Neural cell (in vitro differentiated cells): Measurements from ENCODE around the gene EFR3B. TPM values are rescaled to one million over a fixed set of nuclear protein-coding genes. Genes with fewer than 3 reads are reported as not detected.

Source experiments
- H2AFZ ChIP-seq: fragments of 200-600, 300-800 bp; sonication (generic), shearing (Covaris generic); 2 replicates; pipeline ENCODE4 v1.6.0; 2014; ENCODE audit warnings: low read depth, mild to moderate bottlenecking, antibody characterized with exemption, low read length, moderate library complexity
- H3F3A ChIP-seq: fragments of 200-600 bp; shearing (Covaris generic); 2 replicates; pipeline ENCODE4 v1.6.1; 2016; ENCODE audit warnings: mild to moderate bottlenecking, moderate library complexity, mixed read lengths, antibody characterized with exemption, low read length; ENCODE audit not compliant: insufficient read depth, poor library complexity, severe bottlenecking
- H3K27ac ChIP-seq: fragments of 200-600, 300-800 bp; sonication (generic), shearing (Covaris generic); 2 replicates; pipeline ENCODE4 v1.5.1; 2014; ENCODE audit warnings: mild to moderate bottlenecking, low read length, moderate library complexity
- H3K27me3 ChIP-seq: fragments of 300-800, 200-600 bp; sonication (generic), shearing (Covaris generic); 2 replicates; pipeline ENCODE4 v1.6.0; 2014; ENCODE audit warnings: mild to moderate bottlenecking, low read depth, low read length, moderate library complexity; ENCODE audit not compliant: insufficient read depth
- H3K36me3 ChIP-seq: fragments of 300-800, 200-600 bp; sonication (generic), shearing (Covaris generic); 2 replicates; pipeline ENCODE4 v1.5.1; 2014; ENCODE audit warnings: mild to moderate bottlenecking, antibody characterized with exemption, low read length, moderate library complexity; ENCODE audit not compliant: insufficient read depth
- H3K4me2 ChIP-seq: fragments of 300-800, 200-600 bp; sonication (generic), shearing (Covaris generic); 2 replicates; pipeline ENCODE4 v1.6.0; 2014; ENCODE audit warnings: mild to moderate bottlenecking, low read length
- H3K4me3 ChIP-seq: fragments of 300-800, 200-600 bp; sonication (generic), shearing (Covaris generic); 2 replicates; pipeline ENCODE4 v1.5.1; 2014; ENCODE audit warnings: mild to moderate bottlenecking, low read length, moderate library complexity
- H3K79me2 ChIP-seq: fragments of 200-600 bp; shearing (Covaris generic); replicated peaks from 2 replicates; pipeline ENCODE4 v1.6.0; 2014; ENCODE audit warnings: mild to moderate bottlenecking, low read length, moderate library complexity; ENCODE audit not compliant: insufficient read depth
- H3K9ac ChIP-seq: fragments of 300-800, 200-600 bp; sonication (generic), shearing (Covaris generic); 2 replicates; pipeline ENCODE4 v1.6.1; 2016; ENCODE audit warnings: mild to moderate bottlenecking, low read length, mixed read lengths
- H3K9me2 ChIP-seq: fragments of 200-600 bp; shearing (Covaris generic); 2 replicates; pipeline ENCODE4 v1.6.1; 2016; ENCODE audit warnings: mild to moderate bottlenecking, low read length, mixed read lengths; ENCODE audit not compliant: insufficient read depth
- H3K9me3 ChIP-seq: fragments of 200-600, 300-800 bp; sonication (generic), shearing (Covaris generic); 2 replicates; pipeline ENCODE4 v1.6.1; 2016; ENCODE audit warnings: mild to moderate bottlenecking, mixed run types, low read length, moderate library complexity, mixed read lengths
- H4K20me1 ChIP-seq: fragments of 200-600 bp; shearing (Covaris generic); 2 replicates; pipeline ENCODE4 v1.6.1; 2016; ENCODE audit warnings: mild to moderate bottlenecking, mixed run types; ENCODE audit not compliant: insufficient read depth
- EP300 ChIP-seq: fragments of 450-650 bp; conservative IDR thresholded peaks from 2 replicates; pipeline ENCODE4 v1.6.1; 2014; ENCODE audit warnings: antibody characterized with exemption, mild to moderate bottlenecking, moderate library complexity; ENCODE audit not compliant: poor library complexity, severe bottlenecking
- EZH2 ChIP-seq: fragments of 200-600, 300-800 bp; shearing (Covaris generic), sonication (generic); IDR thresholded peaks from 2 replicates; pipeline ENCODE4 v1.6.1; 2014; ENCODE audit warnings: antibody characterized with exemption, low read length, borderline replicate concordance, mild to moderate bottlenecking; ENCODE audit not compliant: insufficient read depth, poor library complexity, severe bottlenecking
- MXI1 ChIP-seq: fragments of 450-650 bp; conservative IDR thresholded peaks from 2 replicates; pipeline ENCODE4 v1.6.1; 2014; ENCODE audit warnings: antibody characterized with exemption, mild to moderate bottlenecking; ENCODE audit not compliant: poor library complexity, severe bottlenecking
- POLR2AphosphoS5 ChIP-seq: IDR thresholded peaks from 2 replicates; pipeline ENCODE4 v1.6.1; 2012
- RAD21 ChIP-seq: fragments of 450-650 bp; conservative IDR thresholded peaks from 2 replicates; pipeline ENCODE4 v1.6.1; 2014; ENCODE audit warnings: antibody characterized with exemption, mild to moderate bottlenecking, moderate library complexity
- SMC3 ChIP-seq: fragments of 450-650 bp; conservative IDR thresholded peaks from 2 replicates; pipeline ENCODE4 v1.6.1; 2014; ENCODE audit warnings: antibody characterized with exemption, mild to moderate bottlenecking, moderate library complexity; ENCODE audit not compliant: poor library complexity
- TAF1 ChIP-seq: IDR thresholded peaks from 2 replicates; pipeline ENCODE4 v1.6.1; 2012; ENCODE audit warnings: low read depth
- polyA plus RNA-seq: library from polyadenylated mRNA; depleted of rRNA; stranded (reverse); fragments of >200 nt; gene quantifications from 2 replicates; pipeline ENCODE4 v1.2.3, GENCODE V29; 2014
- TF ChIP-seq, protein P1 (sequence below): IDR thresholded peaks from 2 replicates; pipeline ENCODE4 v1.6.1; 2012; ENCODE audit warnings: borderline replicate concordance
- TF ChIP-seq, protein P2 (sequence below): fragments of 450-650 bp; IDR thresholded peaks from 2 replicates; pipeline ENCODE4 v1.5.1; 2014; ENCODE audit warnings: antibody characterized with exemption, mild to moderate bottlenecking, moderate library complexity; ENCODE audit not compliant: poor library complexity, severe bottlenecking

The EFR3B gene
- polyA plus RNA-seq, 1 donor from 2014 or later, result 29.3 TPM

DNA sequence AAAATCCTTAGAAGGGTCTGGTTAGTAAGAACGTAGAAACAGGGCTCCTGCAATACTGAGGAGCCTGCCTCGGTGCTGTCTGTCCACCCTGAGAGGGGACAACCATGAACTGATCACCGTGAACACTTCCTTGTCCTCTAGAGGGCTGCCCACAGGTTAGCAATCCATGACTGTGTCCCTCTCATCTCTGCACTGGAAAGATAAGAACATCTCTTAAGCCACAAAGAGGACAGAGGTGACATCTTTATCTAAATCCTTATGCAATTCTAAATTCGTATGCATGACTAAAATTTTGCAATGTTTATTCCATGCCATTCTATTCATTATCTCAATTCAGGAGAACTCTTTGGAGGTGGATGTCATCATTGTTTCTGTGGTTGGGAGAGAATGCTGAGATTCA lies 12.8 kb downstream of the EFR3B start:
- Histone ChIP-seq H3K9ac (no peak overlapping the region), H2AFZ (no peak overlapping the region), H3K27ac (no peak overlapping the region), H3K27me3 (no peaks in the 10 kb centered on the region), H3K4me3 (no peak overlapping the region), H3K36me3 (no peaks in the 10 kb centered on the region), H3K4me2 (no peak overlapping the region), H3K79me2 (peaks cover 18% of the 10 kb centered on the region), H3K9me2 (no peaks in the 10 kb centered on the region), H4K20me1 (no peaks in the 10 kb centered on the region), H3F3A (no peaks in the 10 kb centered on the region), H3K9me3 (no peaks in the 10 kb centered on the region)
- no peak for TF ChIP-seq SMC3
- no peak for TF ChIP-seq EP300
- TF ChIP-seq EZH2, result no peak
- TF ChIP-seq MXI1, result no peak
- TF ChIP-seq, protein P1, sequence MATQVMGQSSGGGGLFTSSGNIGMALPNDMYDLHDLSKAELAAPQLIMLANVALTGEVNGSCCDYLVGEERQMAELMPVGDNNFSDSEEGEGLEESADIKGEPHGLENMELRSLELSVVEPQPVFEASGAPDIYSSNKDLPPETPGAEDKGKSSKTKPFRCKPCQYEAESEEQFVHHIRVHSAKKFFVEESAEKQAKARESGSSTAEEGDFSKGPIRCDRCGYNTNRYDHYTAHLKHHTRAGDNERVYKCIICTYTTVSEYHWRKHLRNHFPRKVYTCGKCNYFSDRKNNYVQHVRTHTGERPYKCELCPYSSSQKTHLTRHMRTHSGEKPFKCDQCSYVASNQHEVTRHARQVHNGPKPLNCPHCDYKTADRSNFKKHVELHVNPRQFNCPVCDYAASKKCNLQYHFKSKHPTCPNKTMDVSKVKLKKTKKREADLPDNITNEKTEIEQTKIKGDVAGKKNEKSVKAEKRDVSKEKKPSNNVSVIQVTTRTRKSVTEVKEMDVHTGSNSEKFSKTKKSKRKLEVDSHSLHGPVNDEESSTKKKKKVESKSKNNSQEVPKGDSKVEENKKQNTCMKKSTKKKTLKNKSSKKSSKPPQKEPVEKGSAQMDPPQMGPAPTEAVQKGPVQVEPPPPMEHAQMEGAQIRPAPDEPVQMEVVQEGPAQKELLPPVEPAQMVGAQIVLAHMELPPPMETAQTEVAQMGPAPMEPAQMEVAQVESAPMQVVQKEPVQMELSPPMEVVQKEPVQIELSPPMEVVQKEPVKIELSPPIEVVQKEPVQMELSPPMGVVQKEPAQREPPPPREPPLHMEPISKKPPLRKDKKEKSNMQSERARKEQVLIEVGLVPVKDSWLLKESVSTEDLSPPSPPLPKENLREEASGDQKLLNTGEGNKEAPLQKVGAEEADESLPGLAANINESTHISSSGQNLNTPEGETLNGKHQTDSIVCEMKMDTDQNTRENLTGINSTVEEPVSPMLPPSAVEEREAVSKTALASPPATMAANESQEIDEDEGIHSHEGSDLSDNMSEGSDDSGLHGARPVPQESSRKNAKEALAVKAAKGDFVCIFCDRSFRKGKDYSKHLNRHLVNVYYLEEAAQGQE, result no peak
- no peak for TF ChIP-seq POLR2AphosphoS5
- TF ChIP-seq RAD21, result no peak
- TF ChIP-seq TAF1, result no peak
- TF ChIP-seq, protein P2, sequence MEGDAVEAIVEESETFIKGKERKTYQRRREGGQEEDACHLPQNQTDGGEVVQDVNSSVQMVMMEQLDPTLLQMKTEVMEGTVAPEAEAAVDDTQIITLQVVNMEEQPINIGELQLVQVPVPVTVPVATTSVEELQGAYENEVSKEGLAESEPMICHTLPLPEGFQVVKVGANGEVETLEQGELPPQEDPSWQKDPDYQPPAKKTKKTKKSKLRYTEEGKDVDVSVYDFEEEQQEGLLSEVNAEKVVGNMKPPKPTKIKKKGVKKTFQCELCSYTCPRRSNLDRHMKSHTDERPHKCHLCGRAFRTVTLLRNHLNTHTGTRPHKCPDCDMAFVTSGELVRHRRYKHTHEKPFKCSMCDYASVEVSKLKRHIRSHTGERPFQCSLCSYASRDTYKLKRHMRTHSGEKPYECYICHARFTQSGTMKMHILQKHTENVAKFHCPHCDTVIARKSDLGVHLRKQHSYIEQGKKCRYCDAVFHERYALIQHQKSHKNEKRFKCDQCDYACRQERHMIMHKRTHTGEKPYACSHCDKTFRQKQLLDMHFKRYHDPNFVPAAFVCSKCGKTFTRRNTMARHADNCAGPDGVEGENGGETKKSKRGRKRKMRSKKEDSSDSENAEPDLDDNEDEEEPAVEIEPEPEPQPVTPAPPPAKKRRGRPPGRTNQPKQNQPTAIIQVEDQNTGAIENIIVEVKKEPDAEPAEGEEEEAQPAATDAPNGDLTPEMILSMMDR, result no peak

DNA sequence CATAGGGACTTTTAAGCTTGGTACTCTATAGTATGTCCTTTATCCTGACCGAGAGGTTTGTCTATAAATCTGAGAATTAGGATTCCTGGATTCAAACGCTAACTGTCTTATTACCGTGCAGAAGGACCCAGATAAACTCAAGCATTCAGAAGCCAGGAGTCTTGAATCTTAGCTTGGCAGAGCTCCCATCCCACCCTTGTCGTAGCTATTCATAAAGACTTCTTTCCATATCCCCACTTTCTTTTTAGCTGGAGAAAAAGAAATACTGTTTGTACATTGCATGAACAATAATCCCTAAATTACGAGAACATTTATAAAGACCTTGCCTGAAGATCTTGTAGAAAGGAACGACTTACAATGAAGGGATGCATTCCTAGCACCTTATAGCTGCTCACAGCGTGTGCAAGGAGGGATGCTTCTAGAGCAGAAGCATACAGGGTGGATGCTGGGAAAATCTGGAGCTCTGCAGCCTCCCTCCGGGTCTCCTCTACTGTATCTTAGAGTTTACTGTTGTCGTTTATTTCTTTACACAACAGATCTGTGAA lies 13.6 kb downstream of the EFR3B start:
- H3K4me3 ChIP-seq, result no peak overlapping the region
- TF ChIP-seq RAD21 (no peak), POLR2AphosphoS5 (no peak), TAF1 (no peak), EZH2 (no peak)
- TF ChIP-seq, protein P2, result no peak
- TF ChIP-seq, protein P1, result no peak
- H3K9ac ChIP-seq, result no peak overlapping the region
- no peak overlapping the region for H2AFZ ChIP-seq
- H3K4me2 ChIP-seq, result no peak overlapping the region
- no peaks in the 10 kb centered on the region for H3K27me3 ChIP-seq
- H3K79me2 ChIP-seq, result peaks cover 12% of the 10 kb centered on the region
- H4K20me1 ChIP-seq, result no peaks in the 10 kb centered on the region
- no peaks in the 10 kb centered on the region for H3F3A ChIP-seq
- no peaks in the 10 kb centered on the region for H3K36me3 ChIP-seq
- no peaks in the 10 kb centered on the region for H3K9me3 ChIP-seq
- no peak overlapping the region for H3K27ac ChIP-seq
- H3K9me2 ChIP-seq, result no peaks in the 10 kb centered on the region
